ENCODE results near the gene SHANK3.
A peak's percentile ranks its signal among the peaks of the same experiment; 100 is the strongest.

The SHANK3 gene

GRCh38 chr22:50693462-50693861, 20.8 kb downstream of the SHANK3 start:
- Histone ChIP-seq H3K27ac (ENCODE audit: low read depth, low read length) (no peak overlapping the region), H3K9ac (ENCODE audit: low read depth in 1 of 2, low read length in 2 of 2) (no peak overlapping the region), H3K9me3 (ENCODE audit: control insufficient read depth in 1 of 2, low read length in 2 of 2) (no peaks in the 10 kb centered on the region), H3K4me1 (ENCODE audit: control insufficient read depth in 1 of 2, insufficient read depth in 2 of 2, low read length in 2 of 2) (peaks cover 0 to 4% of the 10 kb centered on the region in 2 donors), H3K27me3 (ENCODE audit: control insufficient read depth in 1 of 2, insufficient read depth in 2 of 2, low read length in 2 of 2) (no peaks in the 10 kb centered on the region), H3K4me3 (ENCODE audit: low read depth in 1 of 2, low read length in 2 of 2) (no peak overlapping the region), H3K36me3 (ENCODE audit: control insufficient read depth in 1 of 2, insufficient read depth in 2 of 2, low read length in 2 of 2) (no peaks in the 10 kb centered on the region)

GRCh38 chr22:50694099-50694605, 21.5 kb downstream of the SHANK3 start:
- no peaks in the 10 kb centered on the region for H3K9me3 ChIP-seq (ENCODE audit: control insufficient read depth in 1 of 2, low read length in 2 of 2)
- no peaks in the 10 kb centered on the region for H3K27me3 ChIP-seq (ENCODE audit: control insufficient read depth in 1 of 2, insufficient read depth in 2 of 2, low read length in 2 of 2)
- H3K36me3 ChIP-seq (ENCODE audit: control insufficient read depth in 1 of 2, insufficient read depth in 2 of 2, low read length in 2 of 2): no peaks in the 10 kb centered on the region
- H3K9ac ChIP-seq (ENCODE audit: low read depth in 1 of 2, low read length in 2 of 2): no peak overlapping the region
- H3K4me1 ChIP-seq (ENCODE audit: control insufficient read depth in 1 of 2, insufficient read depth in 2 of 2, low read length in 2 of 2): peaks cover 0 to 10% of the 10 kb centered on the region in 2 donors
- no peak overlapping the region for H3K27ac ChIP-seq (ENCODE audit: low read depth, low read length)
- no peak overlapping the region for H3K4me3 ChIP-seq (ENCODE audit: low read depth in 1 of 2, low read length in 2 of 2)

- no peaks in the 10 kb centered on the region for H3K9me3 ChIP-seq (ENCODE audit: control insufficient read depth in 1 of 2, low read length in 2 of 2)
- H3K27me3 ChIP-seq (ENCODE audit: control insufficient read depth in 1 of 2, insufficient read depth in 2 of 2, low read length in 2 of 2): no peaks in the 10 kb centered on the region
- H3K27ac ChIP-seq (ENCODE audit: low read depth, low read length): no peak overlapping the region
- no peak overlapping the region for H3K4me3 ChIP-seq (ENCODE audit: low read depth in 1 of 2, low read length in 2 of 2)
- no peaks in the 10 kb centered on the region for H3K36me3 ChIP-seq (ENCODE audit: control insufficient read depth in 1 of 2, insufficient read depth in 2 of 2, low read length in 2 of 2)
- no peak overlapping the region for H3K9ac ChIP-seq (ENCODE audit: low read depth in 1 of 2, low read length in 2 of 2)
- peaks cover 5 to 17% of the 10 kb centered on the region in 2 donors for H3K4me1 ChIP-seq (ENCODE audit: control insufficient read depth in 1 of 2, insufficient read depth in 2 of 2, low read length in 2 of 2)
These were observed 22.3 kb downstream of the SHANK3 start for GRCh38 chr22:50694766-50695420.

- Histone ChIP-seq H3K9me3 (ENCODE audit: control insufficient read depth in 1 of 2, low read length in 2 of 2) (no peaks in the 10 kb centered on the region), H3K27me3 (ENCODE audit: control insufficient read depth in 1 of 2, insufficient read depth in 2 of 2, low read length in 2 of 2) (no peaks in the 10 kb centered on the region), H3K36me3 (ENCODE audit: control insufficient read depth in 1 of 2, insufficient read depth in 2 of 2, low read length in 2 of 2) (no peaks in the 10 kb centered on the region), H3K27ac (ENCODE audit: low read depth, low read length) (no peak overlapping the region), H3K4me3 (ENCODE audit: low read depth in 1 of 2, low read length in 2 of 2) (no peak overlapping the region), H3K4me1 (ENCODE audit: control insufficient read depth in 1 of 2, insufficient read depth in 2 of 2, low read length in 2 of 2) (peaks cover 12 to 25% of the 10 kb centered on the region in 2 donors), H3K9ac (ENCODE audit: low read depth in 1 of 2, low read length in 2 of 2) (no peak overlapping the region)
These were observed 23.0 kb downstream of the SHANK3 start for GRCh38 chr22:50695421-50696250.

GRCh38 chr22:50696251-50696798, 23.7 kb downstream of the SHANK3 start:
- peaks cover 17 to 30% of the 10 kb centered on the region in 2 donors for H3K4me1 ChIP-seq (ENCODE audit: control insufficient read depth in 1 of 2, insufficient read depth in 2 of 2, low read length in 2 of 2)
- H3K4me3 ChIP-seq (ENCODE audit: low read depth in 1 of 2, low read length in 2 of 2): no peak overlapping the region
- no peaks in the 10 kb centered on the region for H3K36me3 ChIP-seq (ENCODE audit: control insufficient read depth in 1 of 2, insufficient read depth in 2 of 2, low read length in 2 of 2)
- H3K27me3 ChIP-seq (ENCODE audit: control insufficient read depth in 1 of 2, insufficient read depth in 2 of 2, low read length in 2 of 2): no peaks in the 10 kb centered on the region
- no peak overlapping the region for H3K27ac ChIP-seq (ENCODE audit: low read depth, low read length)
- H3K9ac ChIP-seq (ENCODE audit: low read depth in 1 of 2, low read length in 2 of 2): no peak overlapping the region
- no peaks in the 10 kb centered on the region for H3K9me3 ChIP-seq (ENCODE audit: control insufficient read depth in 1 of 2, low read length in 2 of 2)

GRCh38 chr22:50696799-50697561, 24.4 kb downstream of the SHANK3 start:
- Histone ChIP-seq H3K9me3 (ENCODE audit: control insufficient read depth in 1 of 2, low read length in 2 of 2) (no peaks in the 10 kb centered on the region), H3K27ac (ENCODE audit: low read depth, low read length) (no peak overlapping the region), H3K27me3 (ENCODE audit: control insufficient read depth in 1 of 2, insufficient read depth in 2 of 2, low read length in 2 of 2) (no peaks in the 10 kb centered on the region), H3K4me1 (ENCODE audit: control insufficient read depth in 1 of 2, insufficient read depth in 2 of 2, low read length in 2 of 2) (peaks cover 17 to 30% of the 10 kb centered on the region in 2 donors), H3K36me3 (ENCODE audit: control insufficient read depth in 1 of 2, insufficient read depth in 2 of 2, low read length in 2 of 2) (no peaks in the 10 kb centered on the region), H3K9ac (ENCODE audit: low read depth in 1 of 2, low read length in 2 of 2) (no peak overlapping the region), H3K4me3 (ENCODE audit: low read depth in 1 of 2, low read length in 2 of 2) (no peak overlapping the region)

GRCh38 chr22:50697667-50698506, 25.3 kb downstream of the SHANK3 start:
- no peak overlapping the region for H3K27ac ChIP-seq (ENCODE audit: low read depth, low read length)
- H3K9ac ChIP-seq (ENCODE audit: low read depth in 1 of 2, low read length in 2 of 2): no peak overlapping the region
- no peaks in the 10 kb centered on the region for H3K9me3 ChIP-seq (ENCODE audit: control insufficient read depth in 1 of 2, low read length in 2 of 2)
- H3K4me3 ChIP-seq (ENCODE audit: low read depth in 1 of 2, low read length in 2 of 2): peak overlapping the region; percentile 4 to 51
- peaks cover 17 to 30% of the 10 kb centered on the region in 2 donors for H3K4me1 ChIP-seq (ENCODE audit: control insufficient read depth in 1 of 2, insufficient read depth in 2 of 2, low read length in 2 of 2)
- H3K27me3 ChIP-seq (ENCODE audit: control insufficient read depth in 1 of 2, insufficient read depth in 2 of 2, low read length in 2 of 2): no peaks in the 10 kb centered on the region
- no peaks in the 10 kb centered on the region for H3K36me3 ChIP-seq (ENCODE audit: control insufficient read depth in 1 of 2, insufficient read depth in 2 of 2, low read length in 2 of 2)

GRCh38 chr22:50698546-50698945, 25.9 kb downstream of the SHANK3 start:
- no peaks in the 10 kb centered on the region for H3K27me3 ChIP-seq (ENCODE audit: control insufficient read depth in 1 of 2, insufficient read depth in 2 of 2, low read length in 2 of 2)
- no peak overlapping the region for H3K4me3 ChIP-seq (ENCODE audit: low read depth in 1 of 2, low read length in 2 of 2)

GRCh38 chr22:50699001-50699755, 26.6 kb downstream of the SHANK3 start:
- Histone ChIP-seq H3K36me3 (ENCODE audit: control insufficient read depth in 1 of 2, insufficient read depth in 2 of 2, low read length in 2 of 2) (no peaks in the 10 kb centered on the region), H3K27me3 (ENCODE audit: control insufficient read depth in 1 of 2, insufficient read depth in 2 of 2, low read length in 2 of 2) (no peaks in the 10 kb centered on the region), H3K4me1 (ENCODE audit: control insufficient read depth in 1 of 2, insufficient read depth in 2 of 2, low read length in 2 of 2) (peaks cover 17 to 30% of the 10 kb centered on the region in 2 donors), H3K27ac (ENCODE audit: low read depth, low read length) (no peak overlapping the region), H3K9me3 (ENCODE audit: control insufficient read depth in 1 of 2, low read length in 2 of 2) (no peaks in the 10 kb centered on the region), H3K9ac (ENCODE audit: low read depth in 1 of 2, low read length in 2 of 2) (no peak overlapping the region), H3K4me3 (ENCODE audit: low read depth in 1 of 2, low read length in 2 of 2) (no peak overlapping the region)

More at GRCh38 chr22:50698546-50698945, 25.9 kb downstream of the SHANK3 start:
- no peak overlapping the region for H3K9ac ChIP-seq (ENCODE audit: low read depth in 1 of 2, low read length in 2 of 2)
- no peaks in the 10 kb centered on the region for H3K9me3 ChIP-seq (ENCODE audit: control insufficient read depth in 1 of 2, low read length in 2 of 2)
- no peaks in the 10 kb centered on the region for H3K36me3 ChIP-seq (ENCODE audit: control insufficient read depth in 1 of 2, insufficient read depth in 2 of 2, low read length in 2 of 2)
- no peak overlapping the region for H3K27ac ChIP-seq (ENCODE audit: low read depth, low read length)
- H3K4me1 ChIP-seq (ENCODE audit: control insufficient read depth in 1 of 2, insufficient read depth in 2 of 2, low read length in 2 of 2): peaks cover 17 to 30% of the 10 kb centered on the region in 2 donors
